DND-41 (cell line): ENCODE measurements around the gene TMEM132D.

Source experiments
- ATAC-seq: fragments of 200-7000 bp; cut with Tn5 transposase; 3 replicates; pipeline ENCODE4 v1.9.1; 2021; ENCODE audit warnings: low read depth; ENCODE audit not compliant: insufficient read depth
- DNase-seq: peaks from one replicate; pipeline ENCODE4 v3.0.0-alpha.2; 2020
- H2AFZ ChIP-seq: 2 replicates; pipeline ENCODE4 v1.6.0; 2012; ENCODE audit warnings: low read depth, low read length
- H3K27ac ChIP-seq: 2 replicates; pipeline ENCODE4 v1.5.1; 2012; ENCODE audit warnings: low read length, inconsistent platforms
- H3K27me3 ChIP-seq: fragments of 200-600 bp; sonication (generic); 2 replicates; pipeline ENCODE4 v1.6.0; 2012; ENCODE audit warnings: low read length, mild to moderate bottlenecking, inconsistent platforms; ENCODE audit not compliant: insufficient read depth, poor library complexity
- H3K36me3 ChIP-seq: 2 replicates; pipeline ENCODE4 v1.5.1; 2012; ENCODE audit warnings: low read length, inconsistent platforms; ENCODE audit not compliant: insufficient read depth
- H3K4me1 ChIP-seq: 2 replicates; pipeline ENCODE4 v1.5.1; 2012; ENCODE audit warnings: mild to moderate bottlenecking, low read length; ENCODE audit not compliant: insufficient read depth
- H3K4me2 ChIP-seq: 2 replicates; pipeline ENCODE4 v1.6.0; 2012; ENCODE audit warnings: mild to moderate bottlenecking, moderate library complexity, low read length, inconsistent platforms; ENCODE audit not compliant: insufficient read depth
- H3K4me3 ChIP-seq, 2 experiments: fragments of 200-600 bp in 1 of 2; shearing (Covaris generic) in 1 of 2; 2 replicates each; pipeline ENCODE4 v1.5.1; 2012 to 2016; ENCODE audit warnings: inconsistent platforms in 2 of 2, low read length in 2 of 2, mild to moderate bottlenecking in 2 of 2, low read depth in 1 of 2, moderate library complexity in 1 of 2
- H3K79me2 ChIP-seq: 2 replicates; pipeline ENCODE4 v1.6.0; 2012; ENCODE audit warnings: low read length, inconsistent platforms; ENCODE audit not compliant: insufficient read depth
- H3K9ac ChIP-seq: 2 replicates; pipeline ENCODE4 v1.6.0; 2012; ENCODE audit warnings: low read depth, mild to moderate bottlenecking, inconsistent platforms, low read length, moderate library complexity
- H3K9me3 ChIP-seq: 2 replicates; pipeline ENCODE4 v1.5.1; 2012; ENCODE audit warnings: low read length, moderate library complexity, mild to moderate bottlenecking, inconsistent platforms; ENCODE audit not compliant: insufficient read depth, severe bottlenecking
- H4K20me1 ChIP-seq: 2 replicates; pipeline ENCODE4 v1.6.0; 2012; ENCODE audit warnings: low read length; ENCODE audit not compliant: insufficient read depth
- CTCF ChIP-seq: IDR thresholded peaks from 2 replicates; pipeline ENCODE4 v1.5.1; 2012; ENCODE audit warnings: borderline replicate concordance, low read length, moderate library complexity, mild to moderate bottlenecking; ENCODE audit not compliant: poor library complexity, severe bottlenecking; ENCODE audit errors: extremely low read depth
- EZH2 ChIP-seq: IDR thresholded peaks from 3 replicates; pipeline ENCODE4 v1.6.1; 2012; ENCODE audit warnings: borderline replicate concordance, low read depth, mild to moderate bottlenecking, moderate library complexity, low read length, inconsistent platforms; ENCODE audit not compliant: severe bottlenecking

TMEM132D gene

GRCh38 chr12:129246630-129247029, 657.2 kb downstream of the TMEM132D start:
- Histone ChIP-seq H3K9ac (no peak overlapping the region), H3K27me3 (no peaks in the 10 kb centered on the region), H3K4me3 (no peak overlapping the region), H3K27ac (no peak overlapping the region), H3K4me1 (no peaks in the 10 kb centered on the region), H3K4me2 (no peak overlapping the region), H4K20me1 (no peaks in the 10 kb centered on the region), H3K9me3 (no peaks in the 10 kb centered on the region), H2AFZ (no peak overlapping the region), H3K36me3 (no peaks in the 10 kb centered on the region), H3K79me2 (no peaks in the 10 kb centered on the region)
- DNase-seq, result no peak
- TF ChIP-seq CTCF (no peak), EZH2 (no peak)
- ATAC-seq, result no peak

GRCh38 chr12:129245769-129246168, 658.1 kb downstream of the TMEM132D start:
- H3K4me1 ChIP-seq, result no peaks in the 10 kb centered on the region
- H3K36me3 ChIP-seq, result no peaks in the 10 kb centered on the region
- H3K9me3 ChIP-seq, result no peaks in the 10 kb centered on the region
- no peak overlapping the region for H3K4me3 ChIP-seq
- H3K4me2 ChIP-seq, result no peak overlapping the region
- no peak overlapping the region for H2AFZ ChIP-seq
- H3K27me3 ChIP-seq, result no peaks in the 10 kb centered on the region
- DNase-seq (no peak), ATAC-seq (no peak)
- H4K20me1 ChIP-seq, result no peaks in the 10 kb centered on the region
- TF ChIP-seq EZH2 (no peak), CTCF (no peak)
- H3K9ac ChIP-seq, result no peak overlapping the region
- no peaks in the 10 kb centered on the region for H3K79me2 ChIP-seq
- no peak overlapping the region for H3K27ac ChIP-seq

- H3K79me2 ChIP-seq, result no peaks in the 10 kb centered on the region
- no peak overlapping the region for H2AFZ ChIP-seq
- H3K4me3 ChIP-seq, result no peak overlapping the region
- no peaks in the 10 kb centered on the region for H3K9me3 ChIP-seq
- no peak overlapping the region for H3K9ac ChIP-seq
- H3K27ac ChIP-seq, result no peak overlapping the region
- no peaks in the 10 kb centered on the region for H3K27me3 ChIP-seq
- H3K4me2 ChIP-seq, result no peak overlapping the region
- no peaks in the 10 kb centered on the region for H3K36me3 ChIP-seq
- H3K4me1 ChIP-seq, result no peaks in the 10 kb centered on the region
- TF ChIP-seq EZH2, result no peak
- no peak for ATAC-seq
- DNase-seq, result no peak
- no peaks in the 10 kb centered on the region for H4K20me1 ChIP-seq
Observed at GRCh38 chr12:129241852-129242251, 662.0 kb downstream of the TMEM132D start.

GRCh38 chr12:129237881-129238280, 665.9 kb downstream of the TMEM132D start:
- Histone ChIP-seq H2AFZ (no peak overlapping the region), H3K27me3 (no peaks in the 10 kb centered on the region), H3K27ac (no peak overlapping the region), H3K4me2 (no peak overlapping the region), H3K4me1 (peaks cover 9% of the 10 kb centered on the region), H3K36me3 (no peaks in the 10 kb centered on the region), H3K9me3 (no peaks in the 10 kb centered on the region), H3K4me3 (no peak overlapping the region), H3K79me2 (no peaks in the 10 kb centered on the region), H3K9ac (no peak overlapping the region), H4K20me1 (no peaks in the 10 kb centered on the region)
- ATAC-seq, result no peak; the same call in 2 of the 3 replicates
- no peak for TF ChIP-seq EZH2
- TF ChIP-seq CTCF, result no peak
- no peak for DNase-seq
